Epithelial cell of umbilical artery (primary cell): ENCODE measurements around the gene PI4KA. TPM values are rescaled to one million over a fixed set of nuclear protein-coding genes. Genes with fewer than 3 reads are reported as not detected.

Source experiments
- total RNA-seq: library from RNA; depleted of rRNA; stranded (reverse); fragments of >200 nt; gene quantifications from 2 replicates; pipeline ENCODE4 v1.2.3, GENCODE V29; 2014

PI4KA gene
- total RNA-seq, result 14.0 and 15.2 TPM in 2 replicates

DNA sequence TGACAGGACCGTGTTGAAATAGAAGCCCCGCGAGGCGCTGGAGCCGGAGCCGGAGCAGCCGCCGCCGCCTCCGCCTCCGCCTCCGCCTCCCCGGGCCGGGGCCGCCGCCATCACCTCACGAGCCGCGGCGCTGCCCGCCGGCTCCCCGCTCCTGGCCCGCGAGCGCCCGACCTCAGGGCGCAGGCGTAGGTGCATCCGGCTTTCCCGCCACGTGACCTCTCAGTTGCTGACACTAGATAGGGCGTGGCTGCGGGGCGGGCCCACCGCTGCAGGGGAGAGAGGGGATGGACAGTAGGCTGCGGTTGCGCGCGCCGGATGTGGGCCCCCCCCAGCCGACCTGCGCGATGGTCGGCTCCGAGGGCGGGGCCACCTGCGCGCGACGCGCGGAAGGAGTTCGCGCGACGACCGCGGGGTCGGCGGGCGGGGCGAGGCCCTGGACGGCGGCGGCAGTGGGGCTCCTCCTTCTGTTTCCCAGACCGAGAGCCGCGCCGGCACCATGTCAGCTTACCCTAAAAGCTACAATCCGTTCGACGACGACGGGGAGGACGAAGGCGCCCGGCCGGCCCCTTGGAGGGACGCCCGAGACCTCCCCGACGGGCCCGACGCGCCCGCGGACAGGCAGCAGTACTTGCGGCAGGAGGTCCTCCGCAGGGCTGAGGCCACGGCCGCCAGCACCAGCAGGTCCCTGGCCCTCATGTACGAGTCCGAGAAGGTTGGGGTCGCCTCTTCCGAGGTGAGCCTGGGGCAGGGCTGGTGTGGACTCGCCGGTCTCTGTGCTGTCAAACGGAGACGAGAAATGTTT, at the start of gene PI4KA, which contains the start of gene SNAP29:
Gene PI4KA (minus strand): TSS at position 197 of the 802 bp plus-strand sequence. CDS start 86 bp downstream, at position 111.
Gene SNAP29 (plus strand): TSS at position 393 of the 802 bp plus-strand sequence. CDS start 104 bp downstream, at position 497.

DNA sequence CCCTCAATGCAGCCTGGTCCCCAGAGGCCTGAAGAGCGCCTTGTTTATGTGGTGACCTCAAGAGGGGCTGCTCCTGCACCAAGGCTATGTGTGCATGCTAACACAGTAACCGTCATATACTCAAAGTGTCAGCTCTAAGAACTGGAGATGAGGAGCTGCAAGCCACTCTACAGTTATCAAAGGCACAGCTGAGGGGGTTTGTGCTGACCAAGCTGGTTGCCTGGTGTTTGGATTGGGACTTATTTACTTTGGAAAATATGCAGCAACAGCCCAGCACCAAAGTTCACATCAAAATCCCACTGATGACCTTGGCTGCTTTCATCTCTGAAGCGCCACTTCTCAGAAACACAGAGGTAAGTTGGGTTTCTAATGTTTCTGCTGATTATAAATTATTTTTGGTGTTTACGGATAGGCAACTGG, 84.8 kb downstream of the PI4KA start, which contains the start of gene SERPIND1:
Gene SERPIND1 (plus strand): TSS at position 321 of the 420 bp plus-strand sequence. CDS start 5,200 bp downstream, outside the sequence.

Other genes with a start within 250 kb of the PI4KA start
- gene SERPIND1, start 84.7 kb downstream of the PI4KA start, total RNA-seq, result under 0.01 and 1.4 TPM in 2 replicates
- 4.5 and 6.4 TPM in 2 replicates for gene SNAP29, start 196 bp upstream of the PI4KA start, total RNA-seq
- 35.1 and 42.4 TPM in 2 replicates for gene CRKL, start 58.6 kb upstream of the PI4KA start, total RNA-seq
- 0.32 and 0.46 TPM in 2 replicates for gene AIFM3, start 108.4 kb upstream of the PI4KA start, total RNA-seq
- gene LZTR1, start 123.5 kb upstream of the PI4KA start, total RNA-seq, result 29.2 and 48.0 TPM in 2 replicates
- gene THAP7, start 143.3 kb upstream of the PI4KA start, total RNA-seq, result 20.8 and 24.2 TPM in 2 replicates
- under 0.01 and 0.30 TPM in 2 replicates for gene P2RX6, start 156.4 kb upstream of the PI4KA start, total RNA-seq
- not detected in 2 replicates for gene SLC7A4, start 173.8 kb upstream of the PI4KA start, total RNA-seq
- not detected in 2 replicates for gene LRRC74B, start 187.1 kb upstream of the PI4KA start, total RNA-seq